GM12865 (cell line): ENCODE data around the gene NHS.

ENCODE experiments used
- DNase-seq: peaks from one replicate; pipeline ENCODE4 v3.0.0; 2010; ENCODE audit warnings: low read depth
- H3K4me3 ChIP-seq: 2 replicates; pipeline ENCODE4 v1.5.1; 2011; ENCODE audit warnings: mild to moderate bottlenecking, low read depth, low read length, control low read depth
- TF ChIP-seq, protein P1 (sequence below): IDR thresholded peaks from 2 replicates; pipeline ENCODE4 v1.5.1; 2011; ENCODE audit warnings: low read length, control low read depth, low read depth, inconsistent platforms; ENCODE audit not compliant: insufficient read depth; ENCODE audit errors: missing control alignments

NHS gene

DNA sequence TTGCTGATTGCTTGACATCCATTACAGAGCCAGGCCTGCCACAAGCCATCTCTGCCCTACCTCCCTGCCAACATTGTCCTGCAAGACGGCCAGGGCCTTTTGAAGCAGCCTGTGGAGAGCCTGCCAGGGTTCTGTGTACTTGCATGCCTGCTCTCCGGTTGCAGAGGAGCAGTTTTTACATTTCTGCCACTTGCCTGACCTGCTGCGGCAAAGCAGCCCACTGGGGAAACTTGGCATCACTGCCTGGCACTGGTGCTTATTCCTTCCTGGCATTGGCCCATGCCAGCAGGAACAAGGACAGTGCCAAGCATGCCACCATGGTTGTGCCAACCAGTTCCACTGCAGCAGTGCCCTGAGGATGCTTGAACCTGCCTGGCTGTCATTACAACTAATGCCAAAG lies 167.1 kb downstream of the NHS start:
- no peak for DNase-seq
- TF ChIP-seq, protein P1, sequence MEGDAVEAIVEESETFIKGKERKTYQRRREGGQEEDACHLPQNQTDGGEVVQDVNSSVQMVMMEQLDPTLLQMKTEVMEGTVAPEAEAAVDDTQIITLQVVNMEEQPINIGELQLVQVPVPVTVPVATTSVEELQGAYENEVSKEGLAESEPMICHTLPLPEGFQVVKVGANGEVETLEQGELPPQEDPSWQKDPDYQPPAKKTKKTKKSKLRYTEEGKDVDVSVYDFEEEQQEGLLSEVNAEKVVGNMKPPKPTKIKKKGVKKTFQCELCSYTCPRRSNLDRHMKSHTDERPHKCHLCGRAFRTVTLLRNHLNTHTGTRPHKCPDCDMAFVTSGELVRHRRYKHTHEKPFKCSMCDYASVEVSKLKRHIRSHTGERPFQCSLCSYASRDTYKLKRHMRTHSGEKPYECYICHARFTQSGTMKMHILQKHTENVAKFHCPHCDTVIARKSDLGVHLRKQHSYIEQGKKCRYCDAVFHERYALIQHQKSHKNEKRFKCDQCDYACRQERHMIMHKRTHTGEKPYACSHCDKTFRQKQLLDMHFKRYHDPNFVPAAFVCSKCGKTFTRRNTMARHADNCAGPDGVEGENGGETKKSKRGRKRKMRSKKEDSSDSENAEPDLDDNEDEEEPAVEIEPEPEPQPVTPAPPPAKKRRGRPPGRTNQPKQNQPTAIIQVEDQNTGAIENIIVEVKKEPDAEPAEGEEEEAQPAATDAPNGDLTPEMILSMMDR = no peak
- no peak overlapping the region for H3K4me3 ChIP-seq

DNA sequence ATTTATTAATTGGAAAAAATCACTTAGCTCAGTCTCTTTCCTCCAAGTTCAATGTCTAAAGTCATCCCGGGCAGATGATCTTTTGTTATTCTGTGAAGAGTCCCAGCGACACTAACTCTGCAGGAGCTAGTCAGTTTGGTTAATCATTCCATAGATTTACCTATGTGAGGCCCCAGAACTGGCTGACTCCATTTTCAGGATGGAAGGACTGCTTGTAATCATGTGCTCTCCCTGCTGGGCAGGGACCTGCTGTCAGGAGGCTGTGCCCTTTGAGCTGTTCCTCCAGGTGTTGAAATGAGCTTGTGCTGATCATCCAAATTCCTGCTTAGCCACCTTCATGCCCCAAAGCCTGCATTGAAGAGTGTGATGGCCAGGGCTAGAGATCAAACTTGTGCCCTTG lies 169.8 kb downstream of the NHS start:
- TF ChIP-seq, protein P1 = no peak
- H3K4me3 ChIP-seq = no peak overlapping the region
- DNase-seq = no peak

DNA sequence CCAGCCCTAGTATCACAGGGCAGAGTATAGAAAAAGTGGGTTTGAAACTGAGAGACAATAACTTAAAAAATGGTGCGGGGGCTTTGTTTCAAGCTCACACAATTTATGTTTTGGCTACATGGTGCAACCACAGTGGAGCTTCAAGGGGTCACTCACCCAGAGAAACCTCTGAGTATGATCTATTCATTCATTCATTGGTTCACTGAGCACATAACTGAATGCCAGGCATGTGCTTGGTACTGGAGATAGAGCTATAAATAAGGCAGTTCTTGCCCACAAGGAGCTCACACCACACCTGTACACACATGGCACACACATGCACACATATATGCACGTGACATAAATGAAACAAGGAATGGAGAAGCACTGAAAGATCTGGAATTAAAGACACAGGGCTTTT lies 171.4 kb downstream of the NHS start:
- TF ChIP-seq, protein P1 = no peak
- no peak for DNase-seq
- no peak overlapping the region for H3K4me3 ChIP-seq

DNA sequence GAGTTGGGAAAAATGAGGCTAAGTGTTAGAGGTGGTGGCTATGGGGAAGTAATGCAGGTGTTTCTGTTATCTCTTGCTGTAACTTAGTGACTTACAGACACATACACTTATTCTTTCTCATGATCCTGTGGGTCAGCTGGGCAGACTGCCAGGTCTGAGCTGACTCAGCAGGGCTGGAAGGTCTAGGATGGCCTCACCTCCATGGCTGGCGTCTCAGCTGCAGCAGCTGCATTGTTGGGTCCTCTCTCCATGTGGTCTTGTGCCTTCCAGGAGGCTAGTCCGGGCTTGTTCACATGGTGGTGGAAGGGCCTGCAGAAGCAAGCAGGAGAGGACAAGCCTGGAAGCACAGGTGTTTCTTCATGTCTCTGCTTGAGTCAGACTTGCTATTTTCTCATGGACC lies 172.7 kb downstream of the NHS start:
- TF ChIP-seq, protein P1 = no peak
- peak; percentile 81 for DNase-seq

DNA sequence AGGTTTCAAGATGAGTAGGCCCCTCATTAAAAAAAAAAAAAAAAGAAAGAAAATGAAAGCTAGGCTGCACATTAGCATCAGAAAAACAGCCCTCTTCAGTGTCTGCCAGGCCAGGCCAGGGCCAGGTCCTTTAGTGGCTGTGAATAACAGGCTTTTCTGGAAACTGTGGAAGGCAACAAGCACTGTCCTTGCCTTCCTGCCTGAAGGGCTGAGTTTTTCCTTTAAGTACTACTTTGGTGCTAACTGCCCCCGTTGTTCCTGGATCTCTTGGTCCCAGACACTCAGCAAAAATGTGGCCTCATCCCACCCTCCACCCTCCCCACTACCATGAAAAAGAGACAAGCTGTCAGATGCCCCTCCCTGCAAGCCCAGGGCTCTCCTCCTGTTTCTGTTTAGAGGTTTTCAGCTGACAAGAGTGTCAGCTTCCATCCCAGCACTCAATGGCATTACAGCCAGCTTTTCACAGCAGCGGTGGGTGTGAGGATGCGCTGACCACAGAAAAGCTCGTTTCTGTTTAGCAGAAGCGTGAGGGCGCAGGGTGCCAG lies 174.2 kb downstream of the NHS start:
- H3K4me3 ChIP-seq = no peak overlapping the region
- DNase-seq = no peak
- TF ChIP-seq, protein P1 = no peak

More for the DNA sequence above, 172.7 kb downstream of the NHS start:
- H3K4me3 ChIP-seq = no peak overlapping the region

DNA sequence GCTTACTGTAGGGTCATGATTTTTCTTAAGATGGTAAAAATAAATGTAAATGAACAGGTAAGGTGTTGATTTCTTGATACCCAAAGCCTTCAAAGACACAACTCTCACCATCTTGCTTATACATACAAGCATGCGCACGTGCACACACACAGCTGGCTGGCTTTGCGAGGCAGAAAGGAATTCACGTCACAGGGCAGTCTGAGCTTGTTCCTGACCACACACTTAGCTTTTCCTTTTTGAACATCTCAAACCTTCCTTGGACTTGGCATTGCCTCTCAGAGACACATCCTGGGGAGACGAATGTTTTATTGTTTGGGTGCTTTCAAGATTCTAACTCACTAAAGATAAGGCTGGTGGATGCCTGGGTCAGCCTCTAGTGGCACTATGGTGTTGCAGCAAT lies 175.0 kb downstream of the NHS start:
- no peak for DNase-seq
- TF ChIP-seq, protein P1 = no peak
- H3K4me3 ChIP-seq = no peak overlapping the region

DNA sequence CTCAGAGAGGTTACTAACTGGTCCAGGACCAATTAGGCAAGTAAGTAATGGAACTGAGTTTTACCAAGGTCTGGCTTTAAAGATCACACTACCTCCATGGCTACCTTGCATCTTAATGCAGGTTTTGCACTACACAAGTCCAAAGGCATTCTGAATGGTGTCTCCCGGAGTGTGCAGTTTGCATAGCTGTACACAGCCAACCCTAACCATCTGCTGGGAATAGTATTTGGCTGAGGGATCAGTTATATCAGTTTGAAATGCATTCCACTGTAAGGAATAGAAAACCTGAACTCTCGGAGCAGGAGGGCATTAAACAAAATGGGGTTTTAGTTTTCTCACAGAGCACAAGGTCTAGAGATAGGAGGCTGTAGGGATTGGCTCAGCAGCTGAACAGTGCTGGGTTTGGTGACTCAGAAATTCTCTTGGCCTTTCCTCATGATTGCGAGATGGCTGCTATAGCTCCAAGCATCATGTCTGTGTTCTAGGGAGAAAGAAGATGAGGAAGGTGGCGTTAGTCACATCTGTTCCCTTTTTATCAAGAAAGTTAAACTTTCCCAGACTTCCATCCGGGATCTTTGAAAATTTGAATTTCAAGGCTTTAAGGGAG lies 177.1 kb downstream of the NHS start:
- TF ChIP-seq, protein P1 = no peak
- DNase-seq = no peak
- H3K4me3 ChIP-seq = no peak overlapping the region
